Fibroblast of mammary gland (primary cell): ENCODE data around the gene TPRG1L.
"Not testable (repeated sequence)": the region's sequence is repeated elsewhere in the genome, so short reads cannot be mapped to it uniquely, and the experiment has no call there.

Experiments
- DNase-seq: peaks from one replicate; pipeline ENCODE4 v3.0.0-alpha.2; 2010; ENCODE audit warnings: low read depth
- H3K4me3 ChIP-seq: 2 replicates; pipeline ENCODE4 v1.5.1; 2011; ENCODE audit warnings: low read depth, mild to moderate bottlenecking, low read length, moderate library complexity; ENCODE audit not compliant: control insufficient read depth
- TF ChIP-seq, protein P1 (sequence below): conservative IDR thresholded peaks from 2 replicates; pipeline ENCODE4 v1.5.1; 2011; ENCODE audit warnings: low read depth, low read length, inconsistent platforms; ENCODE audit not compliant: control insufficient read depth, insufficient read depth

TPRG1L gene

DNA sequence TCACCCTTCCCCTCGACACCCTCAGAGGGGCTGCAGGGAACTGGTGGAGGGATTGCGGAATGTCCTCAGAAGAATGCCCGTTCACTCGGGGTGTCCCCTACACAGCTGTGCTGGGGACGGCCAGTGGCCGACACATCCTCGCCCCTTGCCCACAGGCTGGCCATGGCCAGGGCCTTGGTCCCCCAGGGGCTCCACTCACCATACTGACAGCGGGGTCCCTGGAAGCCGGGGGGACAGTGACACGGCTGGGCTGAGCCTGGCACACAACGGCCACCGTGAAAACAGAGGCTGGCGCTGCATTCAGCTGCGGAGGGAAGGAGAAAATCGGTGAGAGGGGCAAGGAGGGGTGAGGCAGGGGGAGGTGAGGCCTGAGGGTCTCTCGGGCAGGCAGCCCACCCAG is 45.2 kb upstream of the TPRG1L start:
- DNase-seq: no peak
- TF ChIP-seq, protein P1, sequence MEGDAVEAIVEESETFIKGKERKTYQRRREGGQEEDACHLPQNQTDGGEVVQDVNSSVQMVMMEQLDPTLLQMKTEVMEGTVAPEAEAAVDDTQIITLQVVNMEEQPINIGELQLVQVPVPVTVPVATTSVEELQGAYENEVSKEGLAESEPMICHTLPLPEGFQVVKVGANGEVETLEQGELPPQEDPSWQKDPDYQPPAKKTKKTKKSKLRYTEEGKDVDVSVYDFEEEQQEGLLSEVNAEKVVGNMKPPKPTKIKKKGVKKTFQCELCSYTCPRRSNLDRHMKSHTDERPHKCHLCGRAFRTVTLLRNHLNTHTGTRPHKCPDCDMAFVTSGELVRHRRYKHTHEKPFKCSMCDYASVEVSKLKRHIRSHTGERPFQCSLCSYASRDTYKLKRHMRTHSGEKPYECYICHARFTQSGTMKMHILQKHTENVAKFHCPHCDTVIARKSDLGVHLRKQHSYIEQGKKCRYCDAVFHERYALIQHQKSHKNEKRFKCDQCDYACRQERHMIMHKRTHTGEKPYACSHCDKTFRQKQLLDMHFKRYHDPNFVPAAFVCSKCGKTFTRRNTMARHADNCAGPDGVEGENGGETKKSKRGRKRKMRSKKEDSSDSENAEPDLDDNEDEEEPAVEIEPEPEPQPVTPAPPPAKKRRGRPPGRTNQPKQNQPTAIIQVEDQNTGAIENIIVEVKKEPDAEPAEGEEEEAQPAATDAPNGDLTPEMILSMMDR: no peak
- H3K4me3 ChIP-seq: no peak overlapping the region

DNA sequence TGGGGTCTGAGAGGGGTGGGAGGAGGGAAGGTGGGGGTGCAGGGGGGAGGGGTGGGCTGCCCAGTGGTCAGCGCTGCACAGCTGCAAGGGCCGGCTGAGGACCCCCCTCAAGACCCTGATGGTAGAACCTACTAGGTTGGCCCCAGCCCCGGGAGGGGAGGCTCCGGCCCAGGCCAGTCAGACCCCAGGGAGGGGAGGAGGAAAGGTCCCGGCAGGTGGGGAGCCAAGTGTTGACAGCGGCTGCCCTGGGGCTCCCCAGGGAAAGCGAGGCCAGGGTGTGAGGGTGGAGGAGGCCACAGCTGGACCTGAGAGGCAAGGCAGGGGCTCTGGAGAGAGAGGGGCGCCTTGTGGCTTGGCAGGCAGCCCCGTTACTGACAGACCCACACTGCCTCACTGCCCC is 44.6 kb upstream of the TPRG1L start:
- TF ChIP-seq, protein P1: no peak
- DNase-seq: no peak

DNA sequence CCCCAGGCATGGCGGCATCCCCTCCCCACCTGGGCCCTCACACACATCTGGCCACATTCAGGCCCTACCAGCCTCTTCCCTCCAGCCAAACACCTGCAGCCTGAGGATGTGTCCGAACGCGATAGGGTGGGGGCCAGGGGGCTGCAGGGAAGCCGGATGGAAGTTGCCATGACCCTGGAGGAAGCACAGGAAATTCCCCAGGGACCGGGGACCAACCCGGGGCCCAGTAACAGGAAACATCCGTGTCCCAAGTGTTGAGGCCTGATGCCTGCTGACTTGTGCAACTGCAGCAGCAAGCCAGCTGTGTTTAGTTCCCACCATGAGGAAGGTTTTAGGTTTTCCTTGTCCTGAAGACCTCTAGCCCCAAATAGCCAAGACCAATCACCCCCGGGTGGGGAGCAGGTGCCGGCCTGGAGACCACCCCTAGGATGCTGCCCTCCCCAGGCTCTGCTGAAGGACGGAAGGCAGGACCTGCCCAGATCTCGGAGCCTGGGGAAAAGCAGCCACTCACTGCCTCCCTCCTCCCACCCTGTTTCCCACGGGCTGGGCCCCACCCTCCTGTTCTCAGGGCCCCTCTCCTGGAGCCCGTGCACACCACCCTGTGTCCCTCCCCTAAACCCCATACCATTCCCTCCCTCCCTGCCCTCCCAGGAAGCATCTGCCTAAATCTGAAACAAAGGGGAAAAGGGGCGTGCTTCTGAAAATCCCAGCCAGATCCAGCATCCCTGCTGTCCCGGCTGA is 43.3 kb upstream of the TPRG1L start:
- DNase-seq: no peak
- H3K4me3 ChIP-seq: no peak overlapping the region
- TF ChIP-seq, protein P1: no peak

More for the DNA sequence above, 44.6 kb upstream of the TPRG1L start:
- no peak overlapping the region for H3K4me3 ChIP-seq

DNA sequence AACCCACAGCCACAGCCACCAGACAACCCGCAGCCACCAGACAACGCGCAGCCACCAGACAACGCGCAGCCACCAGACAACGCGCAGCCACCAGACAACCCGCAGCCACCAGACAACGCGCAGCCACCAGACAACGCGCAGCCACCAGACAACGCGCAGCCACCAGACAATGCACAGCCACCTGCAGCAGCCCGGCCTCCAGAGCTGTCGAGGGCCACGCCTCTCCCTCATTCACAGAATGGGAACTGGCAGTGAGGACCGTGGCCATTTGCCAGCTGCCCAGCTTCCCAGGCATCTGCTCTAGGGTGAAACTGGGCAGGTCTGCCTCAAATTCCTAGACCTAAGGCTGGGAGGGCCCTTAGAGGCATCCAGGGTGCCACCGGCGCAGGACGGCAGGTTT is 41.1 kb upstream of the TPRG1L start:
- H3K4me3 ChIP-seq, DNase-seq: not testable (repeated sequence)

DNA sequence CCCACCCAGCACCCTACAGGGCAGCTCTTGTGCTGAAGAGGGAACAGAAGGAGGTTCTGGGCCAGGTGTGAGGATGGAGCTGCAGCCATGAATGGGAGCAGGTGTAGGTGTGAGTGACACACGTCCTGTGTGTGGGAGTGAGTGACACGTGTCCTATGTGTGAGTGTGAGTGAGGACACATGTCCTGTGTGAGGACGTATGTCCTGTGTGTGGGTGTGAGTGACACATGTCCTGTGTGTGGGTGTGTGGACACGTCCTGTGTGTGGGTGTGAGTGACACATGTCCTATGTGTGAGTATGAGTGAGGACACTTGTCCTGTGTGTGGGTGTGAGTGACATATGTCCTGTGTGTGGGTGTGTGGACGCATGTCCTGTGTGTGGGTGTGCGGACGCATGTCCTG is 39.9 kb upstream of the TPRG1L start:
- TF ChIP-seq, protein P1: no peak
- DNase-seq: no peak
- H3K4me3 ChIP-seq: no peak overlapping the region

DNA sequence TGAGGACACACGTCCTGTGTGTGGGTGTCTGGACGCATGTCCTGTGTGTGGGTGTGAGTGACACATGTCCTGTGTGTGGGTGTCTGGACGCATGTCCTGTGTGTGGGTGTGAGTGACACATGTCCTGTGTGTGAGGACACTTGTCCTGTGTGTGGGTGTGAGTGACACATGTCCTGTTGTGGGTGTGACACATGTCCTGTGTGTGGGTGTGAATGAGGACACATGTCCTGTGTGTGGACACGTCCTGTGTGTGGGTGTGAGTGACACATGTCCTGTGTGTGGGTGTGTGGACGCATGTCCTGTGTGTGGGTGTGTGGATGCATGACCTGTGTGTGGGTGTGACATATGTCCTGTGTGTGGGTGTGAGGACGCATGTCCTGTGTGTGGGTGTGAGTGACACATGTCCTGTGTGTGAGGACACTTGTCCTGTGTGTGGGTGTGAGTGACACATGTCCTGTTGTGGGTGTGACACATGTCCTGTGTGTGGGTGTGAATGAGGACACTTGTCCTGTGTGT is 39.4 kb upstream of the TPRG1L start:
- DNase-seq, H3K4me3 ChIP-seq: not testable (repeated sequence)

DNA sequence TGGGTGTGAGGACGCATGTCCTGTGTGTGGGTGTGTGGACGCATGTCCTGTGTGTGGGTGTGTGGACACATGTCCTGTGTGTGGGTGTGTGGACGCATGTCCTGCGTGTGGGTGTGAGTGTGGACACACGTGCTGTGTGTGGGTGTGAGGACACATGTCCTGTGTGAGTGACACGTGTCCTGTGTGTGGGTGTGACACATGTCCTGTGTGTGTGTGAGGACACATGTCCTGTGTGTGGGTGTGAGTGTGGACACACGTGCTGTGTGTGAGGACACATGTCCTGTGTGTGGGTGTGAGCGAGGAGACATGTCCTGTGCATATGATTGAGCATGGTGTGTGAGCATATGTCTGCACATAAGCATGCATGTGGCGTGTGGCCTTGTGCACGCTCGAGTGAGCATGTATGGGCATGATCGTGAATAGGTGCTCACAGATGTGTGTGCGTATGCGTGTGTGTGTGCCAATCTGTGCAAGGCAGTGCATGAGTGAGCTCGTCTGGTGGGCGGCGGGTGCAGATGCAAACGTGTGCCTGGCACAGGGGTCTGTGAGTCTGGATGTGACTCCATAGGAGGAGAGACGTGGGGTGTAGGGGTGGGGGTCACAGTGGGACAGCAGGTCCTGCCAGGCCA is 38.8 kb upstream of the TPRG1L start:
- TF ChIP-seq, protein P1: no peak
- no peak overlapping the region for H3K4me3 ChIP-seq
- DNase-seq: no peak
